DOHH2 (cell line): ENCODE results near the gene RBCK1.

ENCODE experiments used
- EZH2phosphoT487 ChIP-seq: fragments of 200-600 bp; sonication (generic); IDR thresholded peaks from 2 replicates; pipeline ENCODE4 v1.6.1; 2017; ENCODE audit warnings: borderline replicate concordance, mild to moderate bottlenecking, antibody characterized with exemption, low read length, moderate library complexity, mixed read lengths
- TF ChIP-seq, protein P1 (sequence below): fragments of 200-600 bp; sonication (generic); IDR thresholded peaks from one replicate; pipeline ENCODE4 v1.5.1; 2014; ENCODE audit warnings: antibody characterized with exemption, mild to moderate bottlenecking, low read depth, low read length; ENCODE audit not compliant: poor library complexity, severe bottlenecking

- TF ChIP-seq, protein P1, sequence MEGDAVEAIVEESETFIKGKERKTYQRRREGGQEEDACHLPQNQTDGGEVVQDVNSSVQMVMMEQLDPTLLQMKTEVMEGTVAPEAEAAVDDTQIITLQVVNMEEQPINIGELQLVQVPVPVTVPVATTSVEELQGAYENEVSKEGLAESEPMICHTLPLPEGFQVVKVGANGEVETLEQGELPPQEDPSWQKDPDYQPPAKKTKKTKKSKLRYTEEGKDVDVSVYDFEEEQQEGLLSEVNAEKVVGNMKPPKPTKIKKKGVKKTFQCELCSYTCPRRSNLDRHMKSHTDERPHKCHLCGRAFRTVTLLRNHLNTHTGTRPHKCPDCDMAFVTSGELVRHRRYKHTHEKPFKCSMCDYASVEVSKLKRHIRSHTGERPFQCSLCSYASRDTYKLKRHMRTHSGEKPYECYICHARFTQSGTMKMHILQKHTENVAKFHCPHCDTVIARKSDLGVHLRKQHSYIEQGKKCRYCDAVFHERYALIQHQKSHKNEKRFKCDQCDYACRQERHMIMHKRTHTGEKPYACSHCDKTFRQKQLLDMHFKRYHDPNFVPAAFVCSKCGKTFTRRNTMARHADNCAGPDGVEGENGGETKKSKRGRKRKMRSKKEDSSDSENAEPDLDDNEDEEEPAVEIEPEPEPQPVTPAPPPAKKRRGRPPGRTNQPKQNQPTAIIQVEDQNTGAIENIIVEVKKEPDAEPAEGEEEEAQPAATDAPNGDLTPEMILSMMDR: no peak
- TF ChIP-seq EZH2phosphoT487: no peak
Measured at GRCh38 chr20:475463-476357, 67.6 kb downstream of the RBCK1 start.
